Vagina (tissue), 2 donors: ENCODE results near the gene PDCD4.

Experiments used
- POLR2A ChIP-seq, 2 donors: fragments of 450-650 bp; IDR thresholded peaks; one replicate each; pipeline ENCODE4 v1.6.1; 2017; ENCODE audit warnings: antibody characterized with exemption in 2 of 2, mild to moderate bottlenecking in 2 of 2, moderate library complexity in 2 of 2
- TF ChIP-seq, protein P1 (sequence below), 3 experiments: fragments of 450-650 bp in 2 of 3; fragments of 200-600 bp in 1 of 3; sonication (generic) in 1 of 3; IDR thresholded peaks; one replicate each; pipeline ENCODE4 v1.5.1; 2017 to 2019; ENCODE audit warnings: antibody characterized with exemption in 3 of 3, mild to moderate bottlenecking in 2 of 3, moderate library complexity in 2 of 3

DNA sequence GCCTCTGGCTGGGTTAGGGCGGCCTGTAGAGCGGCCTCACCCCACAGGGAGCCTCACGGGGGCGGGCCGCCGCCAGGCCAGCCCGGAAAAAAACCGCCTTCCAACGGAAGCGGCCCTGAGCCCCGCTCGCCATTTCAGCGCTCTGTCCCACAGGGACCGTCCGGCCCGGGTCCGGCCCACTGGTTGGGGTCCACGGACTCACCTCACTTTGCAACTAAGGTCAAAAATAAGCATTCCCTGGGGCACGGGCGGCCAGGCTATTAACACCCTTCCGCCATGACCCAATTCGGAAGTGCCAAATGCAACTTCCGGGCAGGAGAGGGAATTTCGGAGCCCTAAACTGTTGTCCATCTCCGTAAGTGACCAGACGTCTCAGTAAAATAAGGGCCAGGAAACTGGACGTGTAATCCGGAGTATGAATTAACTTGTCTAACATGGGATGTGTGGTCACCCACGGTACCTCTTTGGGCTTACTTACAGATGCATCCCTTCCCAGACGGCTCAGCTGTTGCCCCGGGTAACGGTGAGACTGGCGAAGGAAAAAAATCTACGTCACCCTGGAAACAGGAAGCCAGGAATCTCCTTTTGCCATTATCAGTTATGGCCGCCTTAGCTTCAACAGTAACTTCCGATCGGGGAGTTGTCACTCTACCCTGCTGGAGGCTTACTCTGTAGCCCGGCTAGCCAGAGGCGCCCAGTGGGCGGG lies 47.1 kb downstream of the PDCD4 start, which contains the start of gene BBIP1:
- TF ChIP-seq, protein P1, sequence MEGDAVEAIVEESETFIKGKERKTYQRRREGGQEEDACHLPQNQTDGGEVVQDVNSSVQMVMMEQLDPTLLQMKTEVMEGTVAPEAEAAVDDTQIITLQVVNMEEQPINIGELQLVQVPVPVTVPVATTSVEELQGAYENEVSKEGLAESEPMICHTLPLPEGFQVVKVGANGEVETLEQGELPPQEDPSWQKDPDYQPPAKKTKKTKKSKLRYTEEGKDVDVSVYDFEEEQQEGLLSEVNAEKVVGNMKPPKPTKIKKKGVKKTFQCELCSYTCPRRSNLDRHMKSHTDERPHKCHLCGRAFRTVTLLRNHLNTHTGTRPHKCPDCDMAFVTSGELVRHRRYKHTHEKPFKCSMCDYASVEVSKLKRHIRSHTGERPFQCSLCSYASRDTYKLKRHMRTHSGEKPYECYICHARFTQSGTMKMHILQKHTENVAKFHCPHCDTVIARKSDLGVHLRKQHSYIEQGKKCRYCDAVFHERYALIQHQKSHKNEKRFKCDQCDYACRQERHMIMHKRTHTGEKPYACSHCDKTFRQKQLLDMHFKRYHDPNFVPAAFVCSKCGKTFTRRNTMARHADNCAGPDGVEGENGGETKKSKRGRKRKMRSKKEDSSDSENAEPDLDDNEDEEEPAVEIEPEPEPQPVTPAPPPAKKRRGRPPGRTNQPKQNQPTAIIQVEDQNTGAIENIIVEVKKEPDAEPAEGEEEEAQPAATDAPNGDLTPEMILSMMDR (IDR thresholded peaks at IDR 0.05) = no peak
- TF ChIP-seq POLR2A (IDR thresholded peaks at IDR 0.05) = no peak
